AG04449 (cell line): Measurements from ENCODE around the gene TMOD4.
"Not testable (repeated sequence)": the region's sequence is repeated elsewhere in the genome, so short reads cannot be mapped to it uniquely, and the experiment has no call there.

Source experiments
- CTCF ChIA-PET: fragments of 350-600 bp; formaldehyde crosslinking; extraction: SDS; loops from one replicate; lab custom pipeline; 2021; ENCODE audit warnings: antibody characterized with exemption; lab: Yijun Ruan, JAX
- POLR2A ChIA-PET: fragments of 400-600, 350-600 bp; formaldehyde crosslinking; extraction: SDS; loops from one replicate; lab custom pipeline; 2020; ENCODE audit warnings: antibody characterized with exemption, inconsistent platforms; lab: Yijun Ruan, JAX
- DNase-seq: peaks from one replicate; pipeline ENCODE4 v3.0.0-alpha.2; 2010; ENCODE audit warnings: low read depth, low spot score
- H3K4me3 ChIP-seq: 2 replicates; pipeline ENCODE4 v1.5.1; 2011; ENCODE audit warnings: low read depth, mild to moderate bottlenecking, control low read depth, low read length
- CTCF ChIP-seq: IDR thresholded peaks from one replicate; pipeline ENCODE4 v1.5.1; 2011; ENCODE audit warnings: mild to moderate bottlenecking, moderate library complexity, low read length, control low read depth, inconsistent platforms; ENCODE audit not compliant: insufficient read depth; ENCODE audit errors: missing control alignments

Gene TMOD4

GRCh38 chr1:151175863-151176262 lies at the start of gene TMOD4:
TSS of gene TMOD4 (minus strand) at chr1:151175981. CDS start at chr1:151174875, 1,106 bp downstream.
- no peak for DNase-seq
- CTCF ChIA-PET = interaction anchor here (0.6 to 5.0 kb wide), 9 partner anchors 8 to 151 kb away, joined by 3 to 30 read pairs (median 6); partner anchors contain the start of genes LYSMD1, SCNM1 and VPS72
- H3K4me3 ChIP-seq = no peak within 1 kb of the TSS
- peak; percentile 38 for TF ChIP-seq CTCF
- POLR2A ChIA-PET = interaction anchor here (0.6 to 1.2 kb wide), 2 partner anchors 11 to 75 kb away, joined by 3 read pairs; partner anchors contain the start of gene LYSMD1

- CTCF ChIA-PET = interaction anchor here (0.6 to 1.8 kb wide), 3 partner anchors 10 to 123 kb away, joined by 3 to 9 read pairs (median 6); no protein-coding TSS in a partner anchor
- no peak overlapping the region for H3K4me3 ChIP-seq
- DNase-seq = no peak
- POLR2A ChIA-PET = no interaction called here
- no peak for TF ChIP-seq CTCF
These were observed 46.3 kb upstream of the TMOD4 start for GRCh38 chr1:151222130-151222529.

GRCh38 chr1:151221616-151222015 lies 45.8 kb upstream of the TMOD4 start:
- no peak for TF ChIP-seq CTCF
- CTCF ChIA-PET = interaction anchor here (0.6 to 1.8 kb wide), 2 partner anchors 9 to 122 kb away, joined by 3 to 9 read pairs; no protein-coding TSS in a partner anchor
- DNase-seq = no peak
- no peak overlapping the region for H3K4me3 ChIP-seq
- POLR2A ChIA-PET = no interaction called here

GRCh38 chr1:151213560-151213959 lies 37.8 kb upstream of the TMOD4 start:
- TF ChIP-seq CTCF = no peak
- POLR2A ChIA-PET = interaction anchor here (0.8 kb wide), 1 partner anchor 24 kb away, joined by 5 read pairs; the partner anchor contains the start of gene VPS72
- CTCF ChIA-PET = interaction anchor here (1.8 to 4.3 kb wide), 2 partner anchors 9 to 39 kb away, joined by 9 to 16 read pairs; no protein-coding TSS in a partner anchor
- no peak overlapping the region for H3K4me3 ChIP-seq
- DNase-seq = no peak

- DNase-seq = no peak
- no peak overlapping the region for H3K4me3 ChIP-seq
- POLR2A ChIA-PET = interaction anchor here (0.6 to 1.0 kb wide), 3 partner anchors 11 to 324 kb away, joined by 3 read pairs; no protein-coding TSS in a partner anchor
- no peak for TF ChIP-seq CTCF
- CTCF ChIA-PET = interaction anchor here (0.7 to 4.3 kb wide), 3 partner anchors 10 to 40 kb away, joined by 3 to 16 read pairs (median 9); no protein-coding TSS in a partner anchor
These were observed 36.4 kb upstream of the TMOD4 start for GRCh38 chr1:151211972-151212705.

GRCh38 chr1:151210830-151211229 lies 35.0 kb upstream of the TMOD4 start:
- ChIA-PET CTCF (interaction anchor here (0.8 to 4.3 kb wide), 2 partner anchors 16 to 41 kb away, joined by 3 to 16 read pairs; no protein-coding TSS in a partner anchor), POLR2A (no interaction called here)
- H3K4me3 ChIP-seq = no peak overlapping the region
- TF ChIP-seq CTCF = no peak
- no peak for DNase-seq

GRCh38 chr1:151205381-151205965 lies 29.7 kb upstream of the TMOD4 start:
- POLR2A ChIA-PET, DNase-seq, H3K4me3 ChIP-seq: not testable (repeated sequence)
- CTCF ChIA-PET = interaction anchor here (0.9 to 3.3 kb wide), 4 partner anchors 45 to 96 kb away, joined by 3 to 10 read pairs (median 4); partner anchors contain the start of gene PSMD4
